IPS-20b (cell line): ENCODE results near the gene ZWILCH.

Experiments used
- H3K27ac ChIP-seq: one replicate; pipeline ENCODE4 v1.5.1; 2013; ENCODE audit warnings: low read length
- H3K27me3 ChIP-seq: 2 replicates; pipeline ENCODE4 v1.6.1; 2013; ENCODE audit warnings: mild to moderate bottlenecking, low read length, inconsistent platforms; ENCODE audit not compliant: insufficient read depth
- H3K36me3 ChIP-seq: 2 replicates; pipeline ENCODE4 v1.6.1; 2013; ENCODE audit warnings: low read depth, mild to moderate bottlenecking, inconsistent platforms, low read length, moderate library complexity; ENCODE audit not compliant: insufficient read depth
- H3K4me1 ChIP-seq: 2 replicates; pipeline ENCODE4 v1.6.1; 2013; ENCODE audit warnings: mild to moderate bottlenecking, control low read depth, inconsistent platforms, low read length, moderate library complexity; ENCODE audit not compliant: insufficient read depth
- H3K4me3 ChIP-seq: 2 replicates; pipeline ENCODE4 v1.5.1; 2013; ENCODE audit warnings: mild to moderate bottlenecking, low read length, inconsistent platforms
- H3K9ac ChIP-seq: 2 replicates; pipeline ENCODE4 v1.6.1; 2013; ENCODE audit warnings: low read depth, mild to moderate bottlenecking, inconsistent platforms, low read length, moderate library complexity
- H3K9me3 ChIP-seq: 2 replicates; pipeline ENCODE4 v1.6.1; 2013; ENCODE audit warnings: mild to moderate bottlenecking, low read depth, low read length, inconsistent platforms; ENCODE audit not compliant: insufficient read depth

ZWILCH gene

DNA sequence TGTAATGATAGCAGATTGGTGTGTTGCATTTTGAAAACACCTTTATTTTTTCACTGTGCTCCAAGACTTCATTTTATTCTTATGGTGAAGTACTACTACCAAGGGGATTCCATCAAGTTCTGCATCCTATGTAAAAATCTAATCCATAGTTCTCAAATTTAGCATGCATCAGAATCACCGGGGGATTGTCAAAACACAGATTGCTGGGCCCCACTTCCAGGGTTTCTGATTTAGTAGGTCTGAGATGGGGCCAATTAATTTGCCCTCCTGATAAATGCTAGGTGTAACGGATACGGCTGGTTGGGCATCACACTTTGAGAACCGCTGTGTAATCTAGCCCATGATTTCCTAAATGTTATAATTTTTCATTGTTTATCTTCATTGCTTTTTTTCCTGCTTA lies 692 bp downstream of the ZWILCH start:
- peaks cover 47% of the 10 kb centered on the region for H3K36me3 ChIP-seq
- H3K4me3 ChIP-seq = peak overlapping the region; percentile 85
- H3K27me3 ChIP-seq = no peaks in the 10 kb centered on the region
- H3K9ac ChIP-seq = peak overlapping the region; percentile 99
- no peaks in the 10 kb centered on the region for H3K9me3 ChIP-seq
- no peaks in the 10 kb centered on the region for H3K4me1 ChIP-seq
- H3K27ac ChIP-seq = no peak overlapping the region

DNA sequence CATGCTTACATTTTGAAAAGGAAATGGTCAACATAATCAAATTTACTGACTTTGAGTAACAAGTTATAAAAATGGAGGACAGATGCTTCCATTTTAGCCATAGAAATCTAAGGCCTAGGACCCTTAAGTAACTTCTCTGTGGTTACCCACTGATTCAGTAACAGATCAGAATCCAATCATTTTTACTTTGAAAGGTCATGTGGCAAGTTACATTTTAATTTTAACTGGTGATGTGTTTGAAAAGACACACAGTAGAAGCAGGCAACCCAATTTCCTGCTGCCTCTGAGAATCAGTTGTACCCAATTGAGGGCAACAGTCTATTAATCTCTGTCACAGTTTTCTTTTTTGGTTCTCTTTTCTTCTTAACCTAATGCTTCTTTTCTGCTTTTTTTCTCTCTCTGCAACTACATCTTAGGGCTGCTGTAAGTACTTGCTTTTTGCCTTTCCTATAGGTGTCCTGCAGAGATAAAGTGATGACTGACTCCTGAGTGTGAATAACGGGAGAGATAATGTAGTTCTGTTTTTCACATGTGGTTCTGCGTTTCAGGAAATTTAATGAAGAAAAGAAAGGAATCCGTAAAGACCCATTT lies 3.3 kb downstream of the ZWILCH start:
- H3K9ac ChIP-seq = no peak overlapping the region
- H3K9me3 ChIP-seq = no peaks in the 10 kb centered on the region
- H3K36me3 ChIP-seq = peaks cover 41% of the 10 kb centered on the region
- no peaks in the 10 kb centered on the region for H3K4me1 ChIP-seq
- H3K27me3 ChIP-seq = no peaks in the 10 kb centered on the region
- H3K27ac ChIP-seq = no peak overlapping the region
- no peak overlapping the region for H3K4me3 ChIP-seq

DNA sequence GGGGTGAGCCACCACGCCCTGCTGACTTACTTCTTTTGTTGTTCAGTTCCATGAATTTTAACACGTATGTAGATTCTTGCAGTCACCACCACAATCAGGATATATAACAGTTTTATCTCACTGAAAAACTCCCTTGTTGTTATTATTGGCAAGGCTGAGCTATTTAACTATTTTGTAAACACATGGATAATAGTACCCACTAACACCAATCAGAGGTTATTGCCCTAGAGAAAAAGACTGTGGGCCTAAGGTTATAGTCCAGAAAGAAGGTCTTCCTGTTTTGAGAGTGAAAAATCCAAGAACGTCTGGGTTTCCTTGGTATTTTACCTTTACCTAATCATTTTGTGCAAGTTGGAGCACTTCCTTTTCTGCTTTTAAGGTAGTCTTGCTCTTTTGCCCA lies 9.5 kb downstream of the ZWILCH start:
- H3K36me3 ChIP-seq = peaks cover 78% of the 10 kb centered on the region
- H3K9me3 ChIP-seq = no peaks in the 10 kb centered on the region
- H3K27ac ChIP-seq = no peak overlapping the region
- H3K27me3 ChIP-seq = no peaks in the 10 kb centered on the region
- peaks cover 6% of the 10 kb centered on the region for H3K4me1 ChIP-seq
- H3K4me3 ChIP-seq = no peak overlapping the region
- H3K9ac ChIP-seq = no peak overlapping the region

DNA sequence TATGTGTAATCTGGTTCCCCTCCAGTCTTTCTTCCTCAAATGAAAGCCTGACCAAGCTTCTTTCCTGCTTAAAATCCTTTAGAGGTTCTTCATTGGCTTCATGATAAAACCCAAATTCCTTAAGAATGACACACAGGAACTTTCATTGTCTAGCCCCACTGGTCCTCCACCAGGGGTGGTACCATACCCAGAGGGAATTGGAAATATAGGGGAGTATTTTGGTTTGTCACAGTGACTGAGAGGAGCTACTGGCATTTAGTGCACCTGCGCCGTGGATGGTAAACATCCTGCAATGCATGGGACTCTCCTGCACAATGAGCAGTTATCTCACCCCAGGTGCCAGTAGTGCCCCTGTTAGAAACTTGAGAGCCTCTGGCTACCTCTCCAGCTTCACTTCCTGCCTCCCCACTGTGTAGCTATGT lies 10.8 kb downstream of the ZWILCH start:
- Histone ChIP-seq H3K27ac (no peak overlapping the region), H3K27me3 (no peaks in the 10 kb centered on the region), H3K9ac (no peak overlapping the region), H3K9me3 (no peaks in the 10 kb centered on the region), H3K36me3 (peaks cover 84% of the 10 kb centered on the region), H3K4me1 (peaks cover 6% of the 10 kb centered on the region), H3K4me3 (no peak overlapping the region)

DNA sequence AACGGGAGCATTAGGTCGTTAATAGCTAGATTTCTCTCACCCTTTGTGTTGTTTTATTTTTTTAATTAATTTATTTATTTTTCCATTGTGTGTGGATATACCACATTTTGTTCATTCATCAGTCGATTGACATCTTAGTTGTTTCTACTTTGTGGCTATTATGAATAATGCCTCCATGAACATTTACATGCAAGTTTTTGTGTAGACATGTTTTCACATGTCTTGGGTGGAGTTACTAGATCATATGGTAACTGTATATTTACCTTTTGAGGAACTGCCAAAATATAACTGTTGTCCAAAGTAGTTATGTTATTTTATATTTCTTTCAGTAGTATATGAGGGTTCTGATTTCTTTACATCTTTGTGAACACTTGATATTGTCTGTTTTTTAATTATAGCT lies 18.8 kb downstream of the ZWILCH start:
- Histone ChIP-seq H3K9me3 (no peaks in the 10 kb centered on the region), H3K27ac (no peak overlapping the region), H3K4me1 (no peaks in the 10 kb centered on the region), H3K4me3 (no peak overlapping the region), H3K9ac (no peak overlapping the region), H3K27me3 (no peaks in the 10 kb centered on the region), H3K36me3 (peaks cover 92% of the 10 kb centered on the region)

DNA sequence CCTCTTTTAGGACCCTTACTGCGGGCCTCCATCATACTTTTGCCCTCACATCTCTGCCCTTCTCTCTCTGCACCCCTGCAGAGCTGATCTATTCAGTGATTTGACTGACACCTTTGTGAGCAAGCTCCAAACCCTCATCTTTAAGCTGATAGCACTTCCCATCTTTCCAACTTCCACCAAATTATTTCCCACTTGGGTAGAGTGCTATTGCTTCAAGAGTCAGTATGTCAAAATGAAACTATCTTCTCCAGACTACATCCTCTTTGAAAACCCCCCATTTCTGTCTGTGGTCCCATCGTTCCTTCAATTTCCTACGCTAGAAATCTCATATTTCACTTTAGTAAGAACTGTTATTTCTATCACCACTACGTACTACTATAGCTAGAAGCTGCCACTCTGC lies 19.7 kb downstream of the ZWILCH start:
- H3K4me1 ChIP-seq = no peaks in the 10 kb centered on the region
- no peak overlapping the region for H3K9ac ChIP-seq
- H3K9me3 ChIP-seq = no peaks in the 10 kb centered on the region
- H3K36me3 ChIP-seq = peaks cover 95% of the 10 kb centered on the region
- H3K27me3 ChIP-seq = no peaks in the 10 kb centered on the region
- no peak overlapping the region for H3K4me3 ChIP-seq
- H3K27ac ChIP-seq = no peak overlapping the region

DNA sequence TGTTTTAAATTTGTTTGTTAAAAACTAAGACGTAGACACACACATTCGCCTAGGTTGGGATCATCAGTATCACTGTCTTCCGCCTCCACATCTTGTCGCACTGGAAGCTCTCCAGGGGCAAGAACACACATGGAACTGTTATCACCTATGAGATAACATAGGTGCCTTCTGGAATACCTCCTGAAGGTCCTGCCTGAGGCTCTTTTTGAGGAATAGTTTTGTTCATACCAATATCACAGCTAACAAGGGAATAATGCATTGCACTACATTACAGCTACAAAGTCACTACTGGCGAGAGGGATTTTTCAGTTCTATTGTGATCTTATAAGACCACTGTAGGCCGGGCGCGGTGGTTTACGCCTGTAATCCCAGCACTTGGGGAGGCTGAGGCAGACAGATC lies 29.9 kb downstream of the ZWILCH start:
- H3K36me3 ChIP-seq = peaks cover 89% of the 10 kb centered on the region
- H3K27ac ChIP-seq = no peak overlapping the region
- no peak overlapping the region for H3K4me3 ChIP-seq
- no peaks in the 10 kb centered on the region for H3K9me3 ChIP-seq
- H3K9ac ChIP-seq = no peak overlapping the region
- H3K4me1 ChIP-seq = no peaks in the 10 kb centered on the region
- no peaks in the 10 kb centered on the region for H3K27me3 ChIP-seq

DNA sequence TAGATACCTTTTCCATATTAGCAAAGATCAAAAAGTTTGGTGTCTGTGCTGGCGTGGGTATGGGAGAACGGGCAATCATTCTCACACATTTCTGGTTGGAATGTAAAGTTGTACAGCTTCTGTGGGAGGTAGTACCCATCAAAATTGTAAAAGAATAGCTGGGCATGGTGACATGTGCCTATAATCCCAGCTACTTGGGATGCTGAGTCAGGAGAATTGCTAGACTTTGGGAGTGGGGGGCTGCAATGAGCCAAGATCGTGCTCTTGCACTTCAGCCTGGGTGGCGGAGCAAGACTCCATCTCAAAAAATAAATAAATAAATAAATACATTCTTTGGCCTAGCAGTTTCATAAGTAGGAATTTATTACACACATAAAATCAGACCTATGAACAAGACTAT lies 37.8 kb downstream of the ZWILCH start:
- Histone ChIP-seq H3K36me3 (peaks cover 68% of the 10 kb centered on the region), H3K27me3 (no peaks in the 10 kb centered on the region), H3K9me3 (no peaks in the 10 kb centered on the region), H3K4me3 (no peak overlapping the region), H3K9ac (no peak overlapping the region), H3K4me1 (no peaks in the 10 kb centered on the region), H3K27ac (no peak overlapping the region)

DNA sequence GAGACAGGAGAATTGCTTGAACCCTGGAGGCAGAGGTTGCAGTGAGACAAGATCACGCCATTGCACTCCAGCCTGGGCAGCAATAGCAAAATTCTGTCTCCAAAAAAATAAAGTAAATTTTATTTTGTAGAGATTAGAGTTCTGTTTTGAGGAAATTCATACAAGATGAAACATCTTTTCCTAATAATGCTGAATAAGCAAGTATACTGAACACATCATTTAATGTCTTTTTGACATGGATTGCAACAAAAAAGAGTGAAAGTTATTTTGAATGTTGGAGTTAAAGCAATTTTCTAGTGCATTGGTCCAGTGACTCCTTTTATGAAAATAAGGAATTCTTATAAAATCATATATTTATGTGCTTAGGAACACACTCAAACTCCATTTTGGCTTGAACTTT lies 40.1 kb downstream of the ZWILCH start:
- Histone ChIP-seq H3K9ac (no peak overlapping the region), H3K27ac (no peak overlapping the region), H3K4me3 (no peak overlapping the region), H3K9me3 (no peaks in the 10 kb centered on the region), H3K4me1 (no peaks in the 10 kb centered on the region), H3K36me3 (peaks cover 65% of the 10 kb centered on the region), H3K27me3 (no peaks in the 10 kb centered on the region)

DNA sequence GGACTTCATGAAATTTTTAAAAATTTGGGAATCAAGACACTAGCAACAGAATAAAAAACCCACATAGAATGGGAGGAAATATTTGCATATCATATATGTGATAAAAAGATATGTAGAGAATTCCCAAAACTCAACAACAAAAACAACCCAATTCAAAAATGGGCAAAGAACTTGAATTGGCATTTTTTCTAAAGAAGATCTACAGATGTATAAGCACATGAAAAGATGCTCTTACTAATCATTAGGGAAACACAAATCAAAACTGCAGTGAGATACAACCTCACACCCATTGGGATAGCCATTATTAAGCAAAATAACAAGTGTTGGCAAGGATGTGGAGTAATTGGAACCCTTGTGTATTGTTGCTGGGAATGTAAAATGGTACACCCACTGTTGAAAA lies 50.6 kb downstream of the ZWILCH start:
- Histone ChIP-seq H3K4me1 (no peaks in the 10 kb centered on the region), H3K9ac (no peak overlapping the region), H3K27ac (no peak overlapping the region), H3K9me3 (no peaks in the 10 kb centered on the region), H3K4me3 (no peak overlapping the region), H3K27me3 (no peaks in the 10 kb centered on the region), H3K36me3 (peaks cover 8% of the 10 kb centered on the region; the same call in 1 of the 2 replicates)

DNA sequence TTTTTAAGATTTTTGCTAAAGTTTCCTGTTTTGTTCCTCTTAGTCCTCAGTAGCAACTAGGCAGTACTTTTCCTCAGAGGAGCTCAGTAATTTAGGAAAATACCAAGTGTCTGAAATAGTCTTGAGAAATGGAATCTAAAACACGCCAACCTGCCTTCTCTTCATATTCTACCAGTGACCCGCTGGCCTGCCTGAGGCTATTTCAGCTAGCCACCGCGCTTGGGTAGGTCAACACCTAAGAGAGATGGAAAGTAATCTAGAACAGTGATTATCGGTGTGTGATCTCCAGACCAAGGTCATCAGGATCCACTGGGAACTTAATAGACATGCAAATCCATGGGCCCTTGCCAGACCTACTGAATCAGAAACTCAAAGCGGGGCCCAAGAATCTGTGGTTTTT lies 53.1 kb downstream of the ZWILCH start:
- no peak overlapping the region for H3K4me3 ChIP-seq
- H3K4me1 ChIP-seq = no peaks in the 10 kb centered on the region
- H3K9me3 ChIP-seq = no peaks in the 10 kb centered on the region
- no peak overlapping the region for H3K27ac ChIP-seq
- no peak overlapping the region for H3K9ac ChIP-seq
- no peaks in the 10 kb centered on the region for H3K27me3 ChIP-seq
- no peaks in the 10 kb centered on the region for H3K36me3 ChIP-seq

DNA sequence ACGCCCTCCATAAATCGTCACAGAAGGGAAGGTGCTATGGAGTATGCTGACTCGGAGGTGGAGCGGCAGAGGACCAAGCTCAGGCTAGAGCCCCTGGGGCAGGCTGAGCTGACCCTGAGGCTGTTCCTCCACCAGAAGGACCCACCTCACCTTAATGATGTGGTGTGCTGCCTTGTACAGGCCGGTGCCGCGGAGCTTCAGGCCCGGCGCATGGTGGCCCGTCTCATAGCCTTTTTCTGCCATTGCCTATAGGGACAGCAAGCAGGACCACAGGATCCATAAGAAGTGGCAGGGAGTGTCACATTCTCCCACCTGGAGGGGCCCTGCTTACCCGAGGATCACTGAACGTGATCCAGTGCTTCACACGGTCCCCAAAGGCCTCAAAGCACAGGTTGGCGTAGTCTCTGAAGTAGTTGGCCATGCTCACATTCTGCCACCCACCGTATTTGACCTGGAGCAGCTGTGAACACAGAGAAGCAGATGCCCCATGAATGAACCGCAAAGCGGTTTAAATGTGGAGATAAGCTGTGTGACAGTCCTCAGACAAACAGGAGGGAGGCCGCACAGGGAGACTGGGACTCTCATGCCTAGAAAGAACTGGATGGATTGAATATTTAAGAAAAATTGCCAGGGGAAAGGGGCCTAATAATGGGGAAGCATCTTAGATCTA lies 55.9 kb downstream of the ZWILCH start:
- Histone ChIP-seq H3K27ac (no peak overlapping the region), H3K4me1 (peaks cover 15% of the 10 kb centered on the region; the same call in 1 of the 2 replicates), H3K9me3 (no peaks in the 10 kb centered on the region), H3K4me3 (no peak overlapping the region), H3K27me3 (no peaks in the 10 kb centered on the region), H3K9ac (no peak overlapping the region), H3K36me3 (no peaks in the 10 kb centered on the region)
